Mesenchymal stem cell (in vitro differentiated cells and primary cell): ENCODE data around the gene PRICKLE2.
A peak's percentile ranks its signal among the peaks of the same experiment; 100 is the strongest.

Source experiments
- DNase-seq: peaks from one replicate; pipeline ENCODE4 v3.0.0-alpha.2; 2013
- H2AFZ ChIP-seq: one replicate; pipeline ENCODE4 v1.6.1; 2013; ENCODE audit warnings: low read depth, mild to moderate bottlenecking, control low read depth, inconsistent platforms, low read length, moderate library complexity
- H2AK5ac ChIP-seq: 2 replicates; pipeline ENCODE4 v1.6.1; 2013; ENCODE audit warnings: low read length, moderate library complexity, mild to moderate bottlenecking, inconsistent platforms; ENCODE audit not compliant: severe bottlenecking
- H2BK120ac ChIP-seq: one replicate; pipeline ENCODE4 v1.6.1; 2013; ENCODE audit warnings: low read depth, mild to moderate bottlenecking, inconsistent platforms, low read length, moderate library complexity
- H2BK12ac ChIP-seq, 2 experiments: one replicate each; pipeline ENCODE4 v1.6.1; 2013; ENCODE audit warnings: inconsistent platforms in 2 of 2, low read length in 2 of 2, mild to moderate bottlenecking in 2 of 2, moderate library complexity in 2 of 2, control low read depth in 1 of 2
- H2BK15ac ChIP-seq: one replicate; pipeline ENCODE4 v1.6.1; 2013; ENCODE audit warnings: mild to moderate bottlenecking, low read depth, inconsistent platforms; ENCODE audit not compliant: poor library complexity, severe bottlenecking
- H2BK5ac ChIP-seq: 2 replicates; pipeline ENCODE4 v1.6.1; 2013; ENCODE audit warnings: low read depth, mild to moderate bottlenecking, low read length, control low read depth, inconsistent platforms; ENCODE audit not compliant: poor library complexity, severe bottlenecking
- H3K14ac ChIP-seq, 2 experiments: one replicate each; pipeline ENCODE4 v1.6.1; 2013; ENCODE audit warnings: inconsistent platforms in 2 of 2, low read length in 2 of 2, control low read depth in 1 of 2, mild to moderate bottlenecking in 1 of 2, moderate library complexity in 1 of 2
- H3K18ac ChIP-seq, 2 experiments: one replicate each; pipeline ENCODE4 v1.6.1; 2013; ENCODE audit warnings: inconsistent platforms in 2 of 2, low read length in 2 of 2, control low read depth in 1 of 2, low read depth in 1 of 2, mild to moderate bottlenecking in 1 of 2
- H3K23ac ChIP-seq, 2 experiments: one replicate each; pipeline ENCODE4 v1.6.1; 2013; ENCODE audit warnings: inconsistent platforms in 2 of 2, low read length in 2 of 2, mild to moderate bottlenecking in 2 of 2, moderate library complexity in 2 of 2, control low read depth in 1 of 2
- H3K27ac ChIP-seq: 2 replicates; pipeline ENCODE4 v1.5.1; 2013; ENCODE audit warnings: mild to moderate bottlenecking, moderate library complexity, low read length, control low read depth, inconsistent platforms; ENCODE audit not compliant: poor library complexity, severe bottlenecking
- H3K27me3 ChIP-seq, 2 experiments: 2 replicates each; pipeline versions ENCODE4 v1.6.1 to v1.7.0; 2013; ENCODE audit warnings: low read length in 2 of 2, mild to moderate bottlenecking in 2 of 2, moderate library complexity in 2 of 2, control low read depth in 1 of 2, inconsistent platforms in 1 of 2; ENCODE audit not compliant: control insufficient read depth in 1 of 2, insufficient read depth in 1 of 2
- H3K36me3 ChIP-seq, 2 experiments: 2 replicates each; pipeline versions ENCODE4 v1.6.1 to v1.7.0; 2013; ENCODE audit warnings: low read length in 2 of 2, control low read depth in 1 of 2, inconsistent platforms in 1 of 2, low read depth in 1 of 2, mild to moderate bottlenecking in 1 of 2; ENCODE audit not compliant: insufficient read depth in 2 of 2, control insufficient read depth in 1 of 2
- H3K4ac ChIP-seq, 2 experiments: one replicate each; pipeline ENCODE4 v1.6.1; 2013; ENCODE audit warnings: inconsistent platforms in 2 of 2, low read length in 2 of 2, mild to moderate bottlenecking in 2 of 2, moderate library complexity in 2 of 2, control low read depth in 1 of 2, low read depth in 1 of 2
- H3K4me1 ChIP-seq: 2 replicates; pipeline ENCODE4 v1.6.1; 2013; ENCODE audit warnings: low read depth, low read length, control low read depth; ENCODE audit not compliant: control insufficient read depth, insufficient read depth
- H3K4me2 ChIP-seq: 2 replicates; pipeline ENCODE4 v1.6.1; 2013; ENCODE audit warnings: low read length, mild to moderate bottlenecking, inconsistent platforms; ENCODE audit not compliant: poor library complexity, severe bottlenecking
- H3K4me3 ChIP-seq, 2 experiments: 2 replicates each; pipeline versions ENCODE4 v1.5.1 to v1.7.0; 2013; ENCODE audit warnings: low read length in 2 of 2, mild to moderate bottlenecking in 2 of 2, control low read depth in 1 of 2, low read depth in 1 of 2; ENCODE audit not compliant: insufficient read depth in 1 of 2
- H3K79me1 ChIP-seq: replicated peaks from 2 replicates; pipeline ENCODE4 v1.6.1; 2013; ENCODE audit warnings: mild to moderate bottlenecking, control low read depth, low read length, inconsistent platforms; ENCODE audit not compliant: poor library complexity, severe bottlenecking
- H3K9ac ChIP-seq: 2 replicates; pipeline ENCODE4 v1.7.0; 2013; ENCODE audit warnings: mild to moderate bottlenecking, low read length, moderate library complexity
- H3K9me3 ChIP-seq: 2 replicates; pipeline ENCODE4 v1.7.0; 2013; ENCODE audit warnings: mild to moderate bottlenecking, low read length; ENCODE audit not compliant: control insufficient read depth
- H4K8ac ChIP-seq: one replicate; pipeline ENCODE4 v1.6.1; 2013; ENCODE audit warnings: inconsistent platforms, mild to moderate bottlenecking, low read length, moderate library complexity
- H4K91ac ChIP-seq: one replicate; pipeline ENCODE4 v1.6.1; 2013; ENCODE audit warnings: mild to moderate bottlenecking, low read length, inconsistent platforms
- WGBS: methylation state at CpG from one replicate; pipeline ENCODE4 v1.1.7; 2013; ENCODE audit warnings: mixed read lengths; 5-methylcytosine and 5-hydroxymethylcytosine counted together

Gene PRICKLE2

DNA sequence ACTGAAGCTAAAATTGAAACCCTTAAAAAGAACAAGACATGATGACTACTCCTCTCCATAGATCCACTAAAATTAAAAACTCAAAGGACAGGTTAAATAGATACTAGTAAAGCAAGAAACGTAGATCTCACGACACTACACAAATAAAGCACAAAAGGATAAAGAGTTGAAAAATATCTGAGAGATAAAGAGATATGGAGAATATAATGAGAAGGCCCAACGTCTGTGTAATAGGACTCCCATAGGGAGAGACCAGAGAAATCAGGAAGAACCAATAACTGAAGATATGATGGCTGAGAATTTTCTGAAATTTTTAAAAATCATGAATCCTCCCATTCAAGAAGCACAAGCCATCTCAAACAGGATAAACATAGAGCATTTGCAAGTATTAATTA lies 45.6 kb upstream of the PRICKLE2 start:
- H2AK5ac ChIP-seq: no peak overlapping the region
- no peak overlapping the region for H3K4ac ChIP-seq

DNA sequence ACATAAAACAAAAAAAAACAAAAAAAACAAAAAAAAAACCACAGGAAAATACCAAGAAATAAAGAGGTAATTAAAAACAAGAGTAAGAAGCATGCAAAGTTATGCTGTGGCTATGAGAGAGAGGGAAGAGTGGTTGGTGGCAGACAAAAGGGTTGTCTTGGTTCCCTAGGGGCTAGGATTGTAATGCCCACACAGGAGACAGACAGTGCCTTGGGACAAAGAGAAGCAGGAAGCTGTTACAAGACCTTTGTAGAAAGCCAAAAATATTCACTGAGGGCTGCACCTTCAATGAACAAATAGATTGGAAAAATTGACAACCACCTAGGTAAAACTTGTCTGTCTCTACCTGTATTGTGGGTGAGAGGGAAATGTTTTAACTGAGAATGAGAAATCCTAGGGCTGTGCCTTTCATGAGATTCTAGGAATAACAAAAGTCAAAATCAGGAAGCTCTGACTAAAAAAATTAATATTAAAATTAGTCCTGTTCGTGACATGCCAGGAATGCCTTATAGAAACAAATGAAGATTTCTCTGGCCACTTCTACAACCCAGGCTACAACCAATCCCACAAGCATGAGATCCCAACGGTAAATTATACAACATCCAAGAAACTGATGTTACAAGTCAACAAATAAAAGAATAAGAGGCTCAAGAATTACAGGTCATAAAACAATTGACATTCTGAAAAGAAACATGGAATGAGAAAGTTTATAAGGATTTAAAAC lies 45.0 kb upstream of the PRICKLE2 start:
- Histone ChIP-seq H2BK120ac (no peak overlapping the region), H3K14ac (no peak overlapping the region), H2BK15ac (no peak overlapping the region), H3K4me3 (no peak overlapping the region), H4K8ac (no peak overlapping the region), H3K79me1 (peaks cover 2% of the 10 kb centered on the region), H3K4me1 (peaks cover 2% of the 10 kb centered on the region), H4K91ac (no peak overlapping the region), H3K4ac (no peak overlapping the region), H3K23ac (no peak overlapping the region), H3K36me3 (no peaks in the 10 kb centered on the region), H3K9me3 (no peaks in the 10 kb centered on the region), H2BK5ac (no peak overlapping the region), H2AK5ac (peak overlapping the region; percentile 86), H3K4me2 (no peak overlapping the region), H3K27ac (no peak overlapping the region), H3K18ac (no peak overlapping the region), H2AFZ (no peak overlapping the region), H2BK12ac (no peak overlapping the region), H3K27me3 (no peaks in the 10 kb centered on the region), H3K9ac (no peak overlapping the region)
- 78% methylated on average over 1 of the region's 2 CpGs for WGBS
- no peak for DNase-seq

More for the DNA sequence above, 45.6 kb upstream of the PRICKLE2 start:
- DNase-seq: no peak
- Histone ChIP-seq H3K4me3 (no peak overlapping the region), H4K8ac (no peak overlapping the region), H2BK15ac (no peak overlapping the region), H3K14ac (no peak overlapping the region), H3K9ac (no peak overlapping the region), H3K79me1 (peaks cover 2% of the 10 kb centered on the region), H2BK5ac (no peak overlapping the region), H3K23ac (no peak overlapping the region), H3K4me1 (peaks cover 2% of the 10 kb centered on the region), H3K36me3 (no peaks in the 10 kb centered on the region), H3K9me3 (no peaks in the 10 kb centered on the region), H2BK120ac (no peak overlapping the region), H2AFZ (no peak overlapping the region), H2BK12ac (no peak overlapping the region), H3K27ac (no peak overlapping the region), H3K27me3 (peaks cover 0 to 2% of the 10 kb centered on the region in 2 experiments), H3K18ac (no peak overlapping the region), H4K91ac (no peak overlapping the region), H3K4me2 (no peak overlapping the region)
- 86% methylated on average over 1 of the region's 3 CpGs for WGBS

DNA sequence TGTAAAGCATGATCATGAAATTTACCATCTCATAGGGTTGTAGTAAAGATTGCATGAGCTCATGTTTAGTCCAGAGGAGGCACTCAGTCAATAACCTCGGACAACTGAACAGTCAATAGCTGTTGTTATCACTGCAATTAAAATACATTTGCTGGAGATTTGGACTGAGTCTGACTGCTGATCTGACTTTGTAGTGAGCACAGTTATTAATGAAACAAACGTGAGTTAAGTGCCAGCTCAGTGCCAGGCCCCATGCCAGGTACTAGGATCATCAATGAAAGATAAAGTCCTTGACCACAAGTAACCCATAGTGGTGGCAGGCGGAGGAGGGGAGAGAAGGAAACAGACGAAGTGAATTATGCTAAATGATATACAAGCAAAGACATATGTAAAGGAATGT lies 43.7 kb upstream of the PRICKLE2 start:
- Histone ChIP-seq H2AK5ac (no peak overlapping the region), H3K27ac (no peak overlapping the region), H3K27me3 (no peaks in the 10 kb centered on the region), H2BK12ac (no peak overlapping the region), H3K18ac (no peak overlapping the region), H2BK120ac (no peak overlapping the region), H3K9ac (no peak overlapping the region), H3K4ac (no peak overlapping the region), H3K14ac (no peak overlapping the region), H3K23ac (no peak overlapping the region), H3K4me3 (no peak overlapping the region), H3K9me3 (no peaks in the 10 kb centered on the region), H4K8ac (no peak overlapping the region), H3K79me1 (peaks cover 2% of the 10 kb centered on the region), H4K91ac (no peak overlapping the region), H3K36me3 (peaks cover 0 to 2% of the 10 kb centered on the region in 2 experiments), H2BK15ac (no peak overlapping the region), H3K4me1 (peaks cover 4% of the 10 kb centered on the region), H3K4me2 (no peak overlapping the region), H2AFZ (no peak overlapping the region), H2BK5ac (no peak overlapping the region)
- WGBS: 93% methylated on average over 3 of the region's 4 CpGs
- DNase-seq: no peak

DNA sequence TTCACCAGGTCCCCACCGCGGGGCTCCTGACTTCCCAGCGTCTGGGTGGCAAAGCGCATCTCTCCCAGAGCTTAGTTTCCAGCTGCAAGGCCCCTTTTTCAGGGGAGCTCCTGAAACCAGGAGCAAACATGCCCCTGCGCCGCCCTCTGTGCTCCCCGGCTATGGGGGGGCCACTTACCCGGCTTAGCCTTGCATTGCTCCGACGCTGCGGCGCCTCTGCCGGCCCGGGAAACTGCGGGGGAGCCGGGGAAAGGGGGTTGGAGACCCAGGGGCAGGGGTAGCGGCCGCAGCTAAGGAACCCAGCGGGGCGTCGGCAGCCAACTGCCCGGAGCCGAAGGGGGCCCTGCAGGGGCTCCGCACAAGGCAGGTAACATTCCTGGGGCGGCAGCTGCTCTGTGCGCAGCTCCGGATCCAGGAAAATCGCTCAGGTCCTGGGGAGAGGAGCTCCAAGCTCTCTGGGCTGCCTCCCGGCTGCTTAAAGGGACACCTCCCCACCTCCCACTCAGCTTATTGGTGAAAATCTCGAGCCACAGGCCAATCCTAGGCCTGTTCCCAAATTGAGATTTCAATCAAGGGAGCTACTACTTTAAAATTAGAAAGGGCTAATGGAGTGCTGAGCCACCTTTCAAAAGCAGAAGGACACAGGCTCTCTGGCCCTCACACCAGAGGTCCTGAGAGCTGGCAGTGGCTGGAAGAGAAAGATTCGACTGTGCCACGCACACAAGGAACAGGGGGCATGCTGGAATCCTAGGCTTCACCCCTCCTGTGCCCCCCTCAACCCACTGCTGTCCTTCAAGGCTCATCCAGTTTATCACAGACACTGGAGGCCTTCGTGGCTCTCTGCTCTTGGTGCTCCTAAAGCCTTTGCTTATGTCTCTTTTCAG lies 42.7 kb upstream of the PRICKLE2 start:
- Histone ChIP-seq H3K27me3 (no peaks in the 10 kb centered on the region), H3K36me3 (peaks cover 2 to 5% of the 10 kb centered on the region in 2 experiments), H3K4ac (peak overlapping the region; percentile 90 to 94), H3K27ac (peak overlapping the region; percentile 97), H4K8ac (peak overlapping the region; percentile 90), H3K4me3 (peak overlapping the region; percentile 80 to 90), H2BK120ac (peak overlapping the region; percentile 90), H2AFZ (peak overlapping the region; percentile 30), H3K23ac (peak overlapping the region in 1 of 2 experiments; percentile 65), H3K4me1 (peaks cover 7% of the 10 kb centered on the region), H4K91ac (peak overlapping the region; percentile 86), H3K18ac (peak overlapping the region; percentile 88 to 92), H3K14ac (peak overlapping the region in 1 of 2 experiments; percentile 53), H3K9ac (peak overlapping the region; percentile 91), H2AK5ac (peak overlapping the region; percentile 41), H3K79me1 (peaks cover 2% of the 10 kb centered on the region), H2BK15ac (peak overlapping the region; percentile 96), H2BK5ac (peak overlapping the region; percentile 98), H3K9me3 (no peaks in the 10 kb centered on the region), H2BK12ac (peak overlapping the region; percentile 42 to 75), H3K4me2 (peak overlapping the region; percentile 71)
- peak; percentile 67 for DNase-seq
- WGBS: 8% methylated on average over 29 of the region's 33 CpGs
